IMR-90 (cell line): ENCODE results near the gene LIN7C. TPM values are rescaled to one million over a fixed set of nuclear protein-coding genes. Genes with fewer than 3 reads are reported as not detected.

Source experiments
- ATAC-seq: fragments of 200-7000 bp; cut with Tn5 transposase; 2 replicates; pipeline ENCODE4 v1.9.1; 2020; ENCODE audit warnings: low read depth, mild to moderate bottlenecking, moderate library complexity
- BruUV-seq: library from RNA; stranded (reverse); fragments of 400-500 nt; replicated peaks from 2 replicates; lab custom pipeline; 2021; lab: Mats Ljungman, UMichigan
- CTCF ChIA-PET: fragments of 300-600 bp; formaldehyde crosslinking; extraction: SDS; loops from one replicate; lab custom pipeline; 2021; ENCODE audit warnings: antibody characterized with exemption; lab: Yijun Ruan, JAX
- POLR2A ChIA-PET: fragments of 300-600 bp; sonication (Branson Sonifier 250); formaldehyde crosslinking; loops from one replicate; lab custom pipeline; 2022; ENCODE audit warnings: antibody characterized with exemption; ENCODE audit not compliant: unreplicated experiment; lab: Charles Lee
- DNase-seq: peaks from one replicate; pipeline ENCODE4 v3.0.0; 2013
- H2AFZ ChIP-seq: replicated peaks from 2 replicates; pipeline ENCODE3; 2013; ENCODE audit warnings: low read length, mild to moderate bottlenecking; ENCODE audit not compliant: poor library complexity
- H2AK5ac ChIP-seq: 2 replicates; pipeline ENCODE4 v1.6.1; 2013; ENCODE audit warnings: low read depth, low read length, inconsistent platforms
- H2AK9ac ChIP-seq: replicated peaks from 2 replicates; pipeline ENCODE3; 2013; ENCODE audit warnings: mild to moderate bottlenecking, low read depth, low read length, moderate library complexity; ENCODE audit not compliant: poor library complexity
- H2BK120ac ChIP-seq: 2 replicates; pipeline ENCODE4 v1.6.1; 2013; ENCODE audit warnings: low read depth, low read length, inconsistent platforms
- H2BK15ac ChIP-seq: 3 replicates; pipeline ENCODE4 v1.6.1; 2013; ENCODE audit warnings: low read depth, low read length, inconsistent platforms
- H2BK20ac ChIP-seq: 2 replicates; pipeline ENCODE4 v1.6.1; 2013; ENCODE audit warnings: low read depth, mild to moderate bottlenecking, inconsistent platforms, low read length, moderate library complexity
- H2BK5ac ChIP-seq: 2 replicates; pipeline ENCODE4 v1.6.1; 2013; ENCODE audit warnings: mild to moderate bottlenecking, low read depth, low read length, inconsistent platforms; ENCODE audit not compliant: poor library complexity, severe bottlenecking
- H3K14ac ChIP-seq: replicated peaks from 2 replicates; pipeline ENCODE4 v1.6.1; 2013; ENCODE audit warnings: low read depth, low read length, inconsistent platforms
- H3K18ac ChIP-seq: 2 replicates; pipeline ENCODE4 v1.6.1; 2013; ENCODE audit warnings: low read depth, low read length, control low read depth
- H3K23ac ChIP-seq: 2 replicates; pipeline ENCODE4 v1.6.1; 2013; ENCODE audit warnings: low read depth, low read length, inconsistent platforms
- H3K27ac ChIP-seq: 2 replicates; pipeline ENCODE4 v1.5.1; 2013; ENCODE audit warnings: mild to moderate bottlenecking, control low read depth, low read length; ENCODE audit not compliant: insufficient read depth
- H3K27me3 ChIP-seq: 2 replicates; pipeline ENCODE4 v1.6.1; 2013; ENCODE audit warnings: low read length; ENCODE audit not compliant: control insufficient read depth, insufficient read depth
- H3K36me3 ChIP-seq: 2 replicates; pipeline ENCODE4 v1.6.1; 2013; ENCODE audit warnings: low read length, mixed read lengths; ENCODE audit not compliant: control insufficient read depth, insufficient read depth
- H3K4ac ChIP-seq: 2 replicates; pipeline ENCODE4 v1.6.1; 2013; ENCODE audit warnings: low read depth, low read length, inconsistent platforms
- H3K4me1 ChIP-seq: 2 replicates; pipeline ENCODE4 v1.6.1; 2013; ENCODE audit warnings: low read length, mixed read lengths; ENCODE audit not compliant: control insufficient read depth, insufficient read depth
- H3K4me2 ChIP-seq: 2 replicates; pipeline ENCODE4 v1.6.1; 2013; ENCODE audit warnings: low read depth, mild to moderate bottlenecking, control low read depth, low read length, moderate library complexity
- H3K4me3 ChIP-seq: 2 replicates; pipeline ENCODE4 v1.5.1; 2013; ENCODE audit warnings: low read depth, mild to moderate bottlenecking, control low read depth, low read length, moderate library complexity; ENCODE audit not compliant: insufficient read depth
- H3K56ac ChIP-seq: 2 replicates; pipeline ENCODE4 v1.6.1; 2013; ENCODE audit warnings: low read length, inconsistent platforms; ENCODE audit not compliant: insufficient read depth; ENCODE audit errors: extremely low read depth
- H3K79me1 ChIP-seq, 2 experiments: 2 replicates each; pipeline ENCODE4 v1.6.1; 2013; ENCODE audit warnings: low read length in 2 of 2, inconsistent platforms in 1 of 2, low read depth in 1 of 2
- H3K9ac ChIP-seq: 2 replicates; pipeline ENCODE4 v1.6.1; 2013; ENCODE audit warnings: low read depth, low read length, control low read depth
- H3K9me1 ChIP-seq: 2 replicates; pipeline ENCODE4 v1.6.1; 2013; ENCODE audit warnings: low read length, inconsistent platforms; ENCODE audit not compliant: insufficient read depth
- H3K9me3 ChIP-seq: 2 replicates; pipeline ENCODE4 v1.6.1; 2013; ENCODE audit warnings: low read length; ENCODE audit not compliant: control insufficient read depth, insufficient read depth
- H4K20me1 ChIP-seq: 2 replicates; pipeline ENCODE4 v1.6.1; 2013; ENCODE audit warnings: low read length, inconsistent platforms; ENCODE audit not compliant: insufficient read depth
- H4K5ac ChIP-seq: 2 replicates; pipeline ENCODE4 v1.6.1; 2013; ENCODE audit warnings: mild to moderate bottlenecking, low read depth, low read length, control low read depth
- H4K8ac ChIP-seq, 2 experiments: 2 replicates each; pipeline ENCODE4 v1.6.1; 2013; ENCODE audit warnings: low read depth in 2 of 2, low read length in 2 of 2, control low read depth in 1 of 2, inconsistent platforms in 1 of 2
- H4K91ac ChIP-seq: 2 replicates; pipeline ENCODE4 v1.6.1; 2013; ENCODE audit warnings: low read depth, low read length, inconsistent platforms; ENCODE audit not compliant: insufficient read depth
- BHLHE40 ChIP-seq: fragments of 150-350 bp; IDR thresholded peaks from 2 replicates; pipeline ENCODE4 v1.6.1; 2016; ENCODE audit warnings: mild to moderate bottlenecking, low read depth, low read length
- CEBPB ChIP-seq: IDR thresholded peaks from 2 replicates; pipeline ENCODE4 v1.6.1; 2012; ENCODE audit warnings: low read depth, low read length, improper control_type of control experiment
- CHD1 ChIP-seq: IDR thresholded peaks from 2 replicates; pipeline ENCODE4 v1.6.1; 2012; ENCODE audit warnings: low read depth, low read length, improper control_type of control experiment
- CTCF ChIP-seq: conservative IDR thresholded peaks from 2 replicates; pipeline ENCODE4 v1.5.1; 2012; ENCODE audit warnings: mild to moderate bottlenecking, low read depth, low read length, improper control_type of control experiment
- FOS ChIP-seq: fragments of 150-350 bp; IDR thresholded peaks from 2 replicates; pipeline ENCODE4 v1.6.1; 2016; ENCODE audit warnings: low read depth, low read length
- MAFK ChIP-seq: IDR thresholded peaks from 2 replicates; pipeline ENCODE4 v1.6.1; 2012; ENCODE audit warnings: low read depth, low read length, improper control_type of control experiment
- MAZ ChIP-seq: IDR thresholded peaks from 2 replicates; pipeline ENCODE4 v1.6.1; 2012; ENCODE audit warnings: low read depth, mild to moderate bottlenecking, low read length, improper control_type of control experiment, moderate library complexity, borderline replicate concordance
- MXI1 ChIP-seq: IDR thresholded peaks from 2 replicates; pipeline ENCODE4 v1.6.1; 2012; ENCODE audit warnings: low read depth, mild to moderate bottlenecking, low read length, moderate library complexity, borderline replicate concordance
- NFE2L2 ChIP-seq: fragments of 150-350 bp; IDR thresholded peaks from 2 replicates; pipeline ENCODE4 v1.6.1; 2016; ENCODE audit warnings: low read depth, mild to moderate bottlenecking, low read length
- POLR2A ChIP-seq: IDR thresholded peaks from 2 replicates; pipeline ENCODE4 v1.6.1; 2012; ENCODE audit warnings: mild to moderate bottlenecking, low read depth, low read length
- RAD21 ChIP-seq: IDR thresholded peaks from 2 replicates; pipeline ENCODE4 v1.6.1; 2012; ENCODE audit warnings: low read length, improper control_type of control experiment
- RCOR1 ChIP-seq: IDR thresholded peaks from 2 replicates; pipeline ENCODE4 v1.6.1; 2012; ENCODE audit warnings: mild to moderate bottlenecking, low read length, improper control_type of control experiment; ENCODE audit not compliant: insufficient replicate concordance
- RFX5 ChIP-seq: IDR thresholded peaks from 2 replicates; pipeline ENCODE4 v1.8.0; 2012; ENCODE audit warnings: low read depth, mild to moderate bottlenecking, low read length, moderate library complexity
- SMC3 ChIP-seq: fragments of 150-350 bp; IDR thresholded peaks from 2 replicates; pipeline ENCODE4 v1.6.1; 2016; ENCODE audit warnings: low read depth, mild to moderate bottlenecking, antibody characterized with exemption, low read length, moderate library complexity
- WGBS, 2 experiments: methylation state at CpG; one replicate each; pipeline versions ENCODE4 v1.1.5 to v1.1.7; 2013; ENCODE audit warnings: missing lambda C conversion rate in 2 of 2; ENCODE audit not compliant: insufficient read length in 1 of 2; ENCODE audit errors: extremely low coverage in 2 of 2; 5-methylcytosine and 5-hydroxymethylcytosine counted together
- dilution Hi-C: fragments of 300-500 bp; cut with HindIII; formaldehyde crosslinking; loops from one replicate; pipeline ENCODE4 v1.14.3; 2018; ENCODE audit warnings: low sequenced_read_pairs; ENCODE audit not compliant: unreplicated experiment
- in situ Hi-C: fragments of 300-500 bp; cut with MboI; formaldehyde crosslinking; loops from 3 replicates; pipeline ENCODE4 v1.14.3; 2019; ENCODE audit warnings: low sequenced_read_pairs, inconsistent platforms, mixed read lengths
- intact Hi-C: fragments of 100-400 bp; cut with micrococcal nuclease; formaldehyde crosslinking; loops from 2 replicates; pipeline ENCODE4 v1.10.0; 2022
- polyA plus RNA-seq, 3 experiments: library from polyadenylated mRNA; depleted of rRNA; stranded (reverse); fragments of >200 nt; gene quantifications; 2 replicates each; pipeline ENCODE4 v1.2.3, GENCODE V29; 2012; ENCODE audit warnings: low replicate concordance in 1 of 3
- total RNA-seq: library from RNA; depleted of rRNA; stranded (reverse); fragments of >200 nt; gene quantifications from 2 replicates; pipeline ENCODE4 v1.2.3, GENCODE V29; 2012
- TF ChIP-seq, protein P1 (sequence below): fragments of 150-350 bp; IDR thresholded peaks from 2 replicates; pipeline ENCODE4 v1.6.1; 2016; ENCODE audit warnings: low read depth, mild to moderate bottlenecking, low read length, moderate library complexity, borderline replicate concordance
- TF ChIP-seq, protein P2 (sequence below): fragments of 150-350 bp; IDR thresholded peaks from 2 replicates; pipeline ENCODE4 v1.6.1; 2017; ENCODE audit warnings: mild to moderate bottlenecking, antibody characterized with exemption, low read length, low read depth

The LIN7C gene
- total and polyA plus RNA-seq, 2 of the 4 experiments (the other 2 are of a cell fraction) = 12.2 to 25.5 TPM

GRCh38 chr11:27462543-27462942 is 44.0 kb downstream of the LIN7C start:
- Histone ChIP-seq H3K4me1 (peaks cover 6% of the 10 kb centered on the region; the same call in 1 of the 2 replicates), H2AK9ac (no peak overlapping the region), H2AFZ (no peak overlapping the region), H4K91ac (no peak overlapping the region), H2BK15ac (no peak overlapping the region), H3K4me3 (no peak overlapping the region), H3K9me1 (no peaks in the 10 kb centered on the region; the same call in 1 of the 2 replicates), H4K20me1 (no peaks in the 10 kb centered on the region), H2BK5ac (no peak overlapping the region), H3K4me2 (no peak overlapping the region), H3K9ac (no peak overlapping the region), H4K8ac (no peak overlapping the region), H4K5ac (no peak overlapping the region), H3K14ac (no peak overlapping the region), H2AK5ac (no peak overlapping the region), H3K79me1 (peaks cover 0 to 9% of the 10 kb centered on the region in 2 experiments; a peak in 2 of 4 replicates), H3K27me3 (no peaks in the 10 kb centered on the region), H2BK20ac (no peak overlapping the region), H3K23ac (no peak overlapping the region), H2BK120ac (no peak overlapping the region), H3K56ac (no peak overlapping the region), H3K4ac (no peak overlapping the region), H3K36me3 (no peaks in the 10 kb centered on the region), H3K18ac (no peak overlapping the region), H3K9me3 (no peaks in the 10 kb centered on the region), H3K27ac (no peak overlapping the region)
- dilution Hi-C loops = no loop called here
- ATAC-seq (no peak), DNase-seq (no peak)
- POLR2A ChIA-PET = no interaction called here
- intact Hi-C loops = no loop called here
- CTCF ChIA-PET = no interaction called here
- in situ Hi-C loops = no loop called here
- BruUV-seq = no TSS peak
- WGBS, 2 experiments = 100% methylated on average over 3 of the region's 5 CpGs; no CpG with 5 or more reads in 1 of the 2 experiments
- TF ChIP-seq CHD1 = no peak
- no peak for TF ChIP-seq SMC3
- no peak for TF ChIP-seq CTCF
- TF ChIP-seq, protein P1, sequence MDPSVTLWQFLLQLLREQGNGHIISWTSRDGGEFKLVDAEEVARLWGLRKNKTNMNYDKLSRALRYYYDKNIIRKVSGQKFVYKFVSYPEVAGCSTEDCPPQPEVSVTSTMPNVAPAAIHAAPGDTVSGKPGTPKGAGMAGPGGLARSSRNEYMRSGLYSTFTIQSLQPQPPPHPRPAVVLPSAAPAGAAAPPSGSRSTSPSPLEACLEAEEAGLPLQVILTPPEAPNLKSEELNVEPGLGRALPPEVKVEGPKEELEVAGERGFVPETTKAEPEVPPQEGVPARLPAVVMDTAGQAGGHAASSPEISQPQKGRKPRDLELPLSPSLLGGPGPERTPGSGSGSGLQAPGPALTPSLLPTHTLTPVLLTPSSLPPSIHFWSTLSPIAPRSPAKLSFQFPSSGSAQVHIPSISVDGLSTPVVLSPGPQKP = no peak
- TF ChIP-seq, protein P2, sequence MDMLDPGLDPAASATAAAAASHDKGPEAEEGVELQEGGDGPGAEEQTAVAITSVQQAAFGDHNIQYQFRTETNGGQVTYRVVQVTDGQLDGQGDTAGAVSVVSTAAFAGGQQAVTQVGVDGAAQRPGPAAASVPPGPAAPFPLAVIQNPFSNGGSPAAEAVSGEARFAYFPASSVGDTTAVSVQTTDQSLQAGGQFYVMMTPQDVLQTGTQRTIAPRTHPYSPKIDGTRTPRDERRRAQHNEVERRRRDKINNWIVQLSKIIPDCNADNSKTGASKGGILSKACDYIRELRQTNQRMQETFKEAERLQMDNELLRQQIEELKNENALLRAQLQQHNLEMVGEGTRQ = no peak
- TF ChIP-seq MAFK = no peak
- no peak for TF ChIP-seq POLR2A
- TF ChIP-seq RCOR1 = no peak
- TF ChIP-seq BHLHE40 = no peak
- TF ChIP-seq NFE2L2 = no peak
- TF ChIP-seq RFX5 = no peak
- TF ChIP-seq FOS = no peak
- TF ChIP-seq CEBPB = no peak
- no peak for TF ChIP-seq RAD21
- no peak for TF ChIP-seq MXI1
- no peak for TF ChIP-seq MAZ
